ENCODE data around the gene DNAJC30.

GRCh38 chr7:73667344-73668102 lies 15.7 kb downstream of the DNAJC30 start, which contains the start of gene VPS37D:
- TF ChIP-seq CTCF (IDR thresholded peaks at IDR 0.05; ENCODE audit: low read depth, low read length, poor library complexity, severe bottlenecking), result peak; percentile 72
- TF ChIP-seq EZH2phosphoT487 (IDR thresholded peaks at IDR 0.05; ENCODE audit: borderline replicate concordance, low read length), result no peak

All from DOHH2 (cell line).